Hepatocyte (in vitro differentiated cells): ENCODE data around the gene CXCL8. TPM values are rescaled to one million over a fixed set of nuclear protein-coding genes. Genes with fewer than 3 reads are reported as not detected.

ENCODE experiments used
- DNase-seq: peaks from one replicate; pipeline ENCODE4 v3.0.0-alpha.2; 2016; ENCODE audit warnings: low spot score
- H2AFZ ChIP-seq: fragments of 200-600 bp; sonication (generic); 2 replicates; pipeline ENCODE4 v1.6.0; 2016; ENCODE audit warnings: antibody characterized with exemption, mild to moderate bottlenecking
- H3K27ac ChIP-seq: fragments of 200-600 bp; sonication (generic); 2 replicates; pipeline ENCODE4 v1.5.1; 2016; ENCODE audit warnings: mild to moderate bottlenecking
- H3K27me3 ChIP-seq: fragments of 200-600 bp; sonication (generic); 2 replicates; pipeline ENCODE4 v1.6.1; 2016
- H3K36me3 ChIP-seq: fragments of 200-600 bp; sonication (generic); replicated peaks from 2 replicates; pipeline ENCODE4 v1.5.1; 2016; ENCODE audit warnings: low read depth; ENCODE audit not compliant: insufficient read depth
- H3K4me1 ChIP-seq: fragments of 200-600 bp; sonication (generic); 2 replicates; pipeline ENCODE4 v1.5.1; 2016; ENCODE audit warnings: mild to moderate bottlenecking, moderate library complexity; ENCODE audit not compliant: insufficient read depth
- H3K4me2 ChIP-seq: fragments of 200-600 bp; sonication (generic); 2 replicates; pipeline ENCODE4 v1.6.0; 2016
- H3K4me3 ChIP-seq: fragments of 200-600 bp; sonication (generic); 2 replicates; pipeline ENCODE4 v1.5.1; 2016; ENCODE audit warnings: mild to moderate bottlenecking
- H3K79me2 ChIP-seq: fragments of 200-600 bp; sonication (generic); 2 replicates; pipeline ENCODE4 v1.6.0; 2017; ENCODE audit warnings: mild to moderate bottlenecking
- H3K9me2 ChIP-seq: fragments of 200-600 bp; sonication (generic); replicated peaks from 2 replicates; pipeline ENCODE4 v1.6.0; 2017; ENCODE audit warnings: mild to moderate bottlenecking; ENCODE audit not compliant: insufficient read depth
- H3K9me3 ChIP-seq: fragments of 200-600 bp; sonication (generic); 2 replicates; pipeline ENCODE4 v1.5.1; 2016; ENCODE audit warnings: low read depth, mild to moderate bottlenecking
- H4K20me1 ChIP-seq: fragments of 200-600 bp; sonication (generic); 2 replicates; pipeline ENCODE4 v1.6.0; 2016; ENCODE audit warnings: mild to moderate bottlenecking; ENCODE audit not compliant: insufficient read depth, poor library complexity, severe bottlenecking
- EZH2 ChIP-seq: fragments of 200-600 bp; sonication (generic); IDR thresholded peaks from 2 replicates; pipeline ENCODE4 v1.6.1; 2016; ENCODE audit warnings: antibody characterized with exemption, mild to moderate bottlenecking, borderline replicate concordance
- EZH2phosphoT487 ChIP-seq: fragments of 200-600 bp; sonication (generic); IDR thresholded peaks from one replicate; pipeline ENCODE4 v1.6.1; 2018; ENCODE audit warnings: antibody characterized with exemption, mild to moderate bottlenecking, low read depth, moderate library complexity; ENCODE audit not compliant: unreplicated experiment, severe bottlenecking
- WGBS: methylation state at CpG from one replicate; pipeline ENCODE4 v1.1.6; 2016; ENCODE audit warnings: low lambda C conversion rate; ENCODE audit errors: missing lambda C conversion rate; 5-methylcytosine and 5-hydroxymethylcytosine counted together
- polyA plus RNA-seq: library from polyadenylated mRNA; unstranded; fragments of >200 nt; fragmentation: Nextera tagmentation; extraction: Ambion mirVana; gene quantifications from 2 replicates; pipeline ENCODE4 v1.2.1, GENCODE V29; 2016
- total RNA-seq: library from RNA; depleted of rRNA; stranded (reverse); fragments of >200 nt; gene quantifications from 2 replicates; pipeline ENCODE4 v1.2.3, GENCODE V29; 2014
- TF ChIP-seq, protein P1 (sequence below): fragments of 200-600 bp; sonication (generic); IDR thresholded peaks from 2 replicates; pipeline ENCODE4 v1.5.1; 2016; ENCODE audit warnings: antibody characterized with exemption, mild to moderate bottlenecking; ENCODE audit not compliant: poor library complexity

The CXCL8 gene
- total and polyA plus RNA-seq, 2 experiments from 2014 or later, result 21.6 to 43.9 TPM

DNA sequence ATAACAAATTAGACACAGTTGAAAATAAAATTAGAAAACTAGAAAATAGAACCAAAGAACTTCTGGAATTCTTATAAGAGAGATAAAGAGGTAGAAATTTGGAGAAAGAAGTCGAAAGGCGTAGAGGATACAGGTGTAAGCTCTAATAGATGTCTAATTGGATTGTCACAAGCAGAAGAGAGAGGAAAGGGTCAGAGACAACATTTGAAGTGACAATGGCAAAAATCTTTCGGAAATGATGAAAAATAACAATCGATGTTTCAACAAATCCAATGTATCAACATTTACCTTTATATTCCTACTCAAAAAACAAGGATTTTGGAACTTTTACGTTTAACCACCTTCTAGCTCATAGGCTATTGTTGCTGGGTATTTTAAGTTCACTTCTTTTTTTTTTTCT lies 3.8 kb downstream of the CXCL8 start:
- H3K27ac ChIP-seq, result no peak overlapping the region
- H3K27me3 ChIP-seq, result peaks cover 4% of the 10 kb centered on the region
- TF ChIP-seq, protein P1, sequence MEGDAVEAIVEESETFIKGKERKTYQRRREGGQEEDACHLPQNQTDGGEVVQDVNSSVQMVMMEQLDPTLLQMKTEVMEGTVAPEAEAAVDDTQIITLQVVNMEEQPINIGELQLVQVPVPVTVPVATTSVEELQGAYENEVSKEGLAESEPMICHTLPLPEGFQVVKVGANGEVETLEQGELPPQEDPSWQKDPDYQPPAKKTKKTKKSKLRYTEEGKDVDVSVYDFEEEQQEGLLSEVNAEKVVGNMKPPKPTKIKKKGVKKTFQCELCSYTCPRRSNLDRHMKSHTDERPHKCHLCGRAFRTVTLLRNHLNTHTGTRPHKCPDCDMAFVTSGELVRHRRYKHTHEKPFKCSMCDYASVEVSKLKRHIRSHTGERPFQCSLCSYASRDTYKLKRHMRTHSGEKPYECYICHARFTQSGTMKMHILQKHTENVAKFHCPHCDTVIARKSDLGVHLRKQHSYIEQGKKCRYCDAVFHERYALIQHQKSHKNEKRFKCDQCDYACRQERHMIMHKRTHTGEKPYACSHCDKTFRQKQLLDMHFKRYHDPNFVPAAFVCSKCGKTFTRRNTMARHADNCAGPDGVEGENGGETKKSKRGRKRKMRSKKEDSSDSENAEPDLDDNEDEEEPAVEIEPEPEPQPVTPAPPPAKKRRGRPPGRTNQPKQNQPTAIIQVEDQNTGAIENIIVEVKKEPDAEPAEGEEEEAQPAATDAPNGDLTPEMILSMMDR, result no peak
- no peak for DNase-seq
- no peaks in the 10 kb centered on the region for H3K79me2 ChIP-seq
- no peaks in the 10 kb centered on the region for H4K20me1 ChIP-seq
- 76% methylated on average over 5 of the region's 5 CpGs for WGBS
- no peaks in the 10 kb centered on the region for H3K36me3 ChIP-seq
- H3K9me2 ChIP-seq, result no peaks in the 10 kb centered on the region
- H3K9me3 ChIP-seq, result no peaks in the 10 kb centered on the region
- no peak overlapping the region for H3K4me3 ChIP-seq
- no peak overlapping the region for H3K4me2 ChIP-seq
- no peak overlapping the region for H2AFZ ChIP-seq
- H3K4me1 ChIP-seq, result no peaks in the 10 kb centered on the region

DNA sequence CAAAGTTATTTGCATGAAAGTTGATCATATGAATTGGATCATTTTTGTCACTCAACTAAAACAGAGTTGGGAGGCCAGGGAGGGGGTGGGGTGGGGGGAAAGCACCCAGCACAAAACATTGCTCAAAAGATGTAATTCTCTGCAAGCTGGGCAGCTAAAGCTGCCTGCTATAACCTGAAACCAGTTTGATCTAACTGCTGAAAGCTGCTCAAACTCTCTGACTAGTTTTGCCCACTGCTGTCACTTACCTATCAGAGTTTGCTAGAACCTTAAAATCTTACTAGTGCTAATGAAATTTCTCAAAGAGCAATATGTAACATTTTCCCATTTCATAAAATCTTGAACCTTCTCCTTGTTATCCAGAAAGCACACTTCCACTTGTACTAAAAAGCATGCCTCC lies 10.4 kb downstream of the CXCL8 start:
- no peak for DNase-seq
- no peaks in the 10 kb centered on the region for H4K20me1 ChIP-seq
- H3K79me2 ChIP-seq, result no peaks in the 10 kb centered on the region
- no peaks in the 10 kb centered on the region for H3K36me3 ChIP-seq
- TF ChIP-seq EZH2phosphoT487 (no peak), EZH2 (no peak)
- TF ChIP-seq, protein P1, result no peak
- H3K4me1 ChIP-seq, result no peaks in the 10 kb centered on the region
- H3K4me3 ChIP-seq, result no peak overlapping the region
- no peaks in the 10 kb centered on the region for H3K9me2 ChIP-seq
- H3K9me3 ChIP-seq, result no peaks in the 10 kb centered on the region
- H2AFZ ChIP-seq, result no peak overlapping the region
- H3K4me2 ChIP-seq, result no peak overlapping the region
- peaks cover 4% of the 10 kb centered on the region for H3K27me3 ChIP-seq
- no peak overlapping the region for H3K27ac ChIP-seq

DNA sequence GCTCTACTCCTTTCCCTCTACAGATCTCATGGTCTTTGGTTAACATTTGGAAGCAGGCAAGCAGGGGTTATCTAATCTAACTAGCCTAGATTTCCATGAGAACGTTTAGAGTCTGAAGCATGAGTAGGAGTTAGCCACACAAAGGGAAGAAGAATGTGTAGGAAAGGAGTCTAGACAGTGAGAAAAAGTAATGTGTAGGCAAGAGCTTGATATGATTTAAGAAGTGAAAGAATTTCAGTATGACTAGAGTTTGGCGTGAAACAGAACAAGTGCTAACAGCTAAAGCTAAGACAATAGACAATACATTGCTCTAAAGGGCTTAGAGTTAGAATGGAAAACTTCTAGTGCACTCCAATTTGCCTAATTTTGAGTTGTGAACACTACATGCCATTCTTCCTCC lies 10.8 kb downstream of the CXCL8 start:
- Histone ChIP-seq H3K4me2 (no peak overlapping the region), H3K36me3 (no peaks in the 10 kb centered on the region), H3K27me3 (peaks cover 4% of the 10 kb centered on the region), H4K20me1 (no peaks in the 10 kb centered on the region), H3K9me2 (no peaks in the 10 kb centered on the region), H3K27ac (no peak overlapping the region), H3K9me3 (no peaks in the 10 kb centered on the region), H3K4me3 (no peak overlapping the region), H3K4me1 (no peaks in the 10 kb centered on the region), H2AFZ (no peak overlapping the region), H3K79me2 (no peaks in the 10 kb centered on the region)
- TF ChIP-seq EZH2 (no peak), EZH2phosphoT487 (no peak)
- TF ChIP-seq, protein P1, result no peak
- no peak for DNase-seq
- 51% methylated on average over 2 of the region's 2 CpGs for WGBS

DNA sequence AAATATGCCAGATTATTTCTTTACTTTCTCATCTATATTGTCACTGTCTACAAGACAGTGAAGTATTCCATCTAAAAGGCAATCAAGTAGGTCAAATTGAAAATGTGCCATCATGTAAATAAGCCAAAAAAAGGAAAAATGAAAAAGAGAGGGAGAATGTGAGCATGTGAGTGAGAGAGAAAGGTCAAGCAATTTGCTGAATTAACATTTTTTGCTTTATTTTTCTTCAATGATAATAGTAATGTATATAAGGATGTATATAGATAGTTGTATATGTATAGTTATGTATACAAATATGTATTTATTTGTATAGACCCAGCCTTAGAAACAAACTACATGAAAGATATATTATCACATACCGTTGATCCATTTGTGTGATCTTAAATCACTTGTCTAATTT lies 11.5 kb downstream of the CXCL8 start:
- H3K4me3 ChIP-seq, result no peak overlapping the region

More for the DNA sequence above, 11.5 kb downstream of the CXCL8 start:
- Histone ChIP-seq H3K36me3 (no peaks in the 10 kb centered on the region), H3K9me2 (no peaks in the 10 kb centered on the region), H4K20me1 (no peaks in the 10 kb centered on the region), H3K4me2 (no peak overlapping the region), H3K79me2 (no peaks in the 10 kb centered on the region), H2AFZ (no peak overlapping the region), H3K27me3 (peaks cover 4% of the 10 kb centered on the region), H3K27ac (no peak overlapping the region), H3K9me3 (no peaks in the 10 kb centered on the region), H3K4me1 (no peaks in the 10 kb centered on the region)
- TF ChIP-seq EZH2phosphoT487 (no peak), EZH2 (no peak)
- TF ChIP-seq, protein P1, result no peak
- DNase-seq, result no peak
- 91% methylated on average over 1 of the region's 1 CpG for WGBS
